Upper lobe of right lung (tissue), 1 donor: ENCODE data around the gene FILIP1. TPM values are rescaled to one million over a fixed set of nuclear protein-coding genes. Genes with fewer than 3 reads are reported as not detected.

Source experiments
- ATAC-seq: fragments of 200-7000 bp; cut with Tn5 transposase; one replicate; pipeline ENCODE4 v1.9.1; 2020; ENCODE audit warnings: mild to moderate bottlenecking, moderate library complexity
- DNase-seq: peaks from one replicate; pipeline ENCODE4 v3.0.0-alpha.2; 2020
- H3K27ac ChIP-seq: fragments of 200-600 bp; one replicate; pipeline ENCODE4 v1.8.0; 2022
- H3K27me3 ChIP-seq: fragments of 200-600 bp; one replicate; pipeline ENCODE4 v1.8.0; 2022; ENCODE audit warnings: mild to moderate bottlenecking
- H3K36me3 ChIP-seq: fragments of 200-600 bp; one replicate; pipeline ENCODE4 v1.8.0; 2022
- H3K4me1 ChIP-seq: fragments of 200-600 bp; one replicate; pipeline ENCODE4 v1.8.0; 2022
- H3K4me3 ChIP-seq: fragments of 200-600 bp; one replicate; pipeline ENCODE4 v1.8.0; 2022; ENCODE audit warnings: mild to moderate bottlenecking
- H3K9me3 ChIP-seq: fragments of 200-600 bp; one replicate; pipeline ENCODE4 v1.8.0; 2022
- CTCF ChIP-seq: fragments of 200-600 bp; IDR thresholded peaks from one replicate; pipeline ENCODE4 v1.8.0; 2022; ENCODE audit warnings: antibody characterized with exemption
- intact Hi-C: fragments of 100-400 bp; cut with DNase I; formaldehyde crosslinking; loops from one replicate; pipeline ENCODE4 v1.11.0; 2022
- total RNA-seq: library from RNA; stranded (reverse); fragmentation: NEBNext Ultra II Directional; extraction: Animal tissue kit (Norgen Biotek cat#: 25700); gene quantifications from one replicate; pipeline ENCODE4 v1.2.1, GENCODE V29; 2021
- donor health status: DM: no; HTN: yes; CAD: no; lungs with severe emphysema.

Gene FILIP1
- total RNA-seq, 1 donor from 2014 or later = 21.6 TPM

DNA sequence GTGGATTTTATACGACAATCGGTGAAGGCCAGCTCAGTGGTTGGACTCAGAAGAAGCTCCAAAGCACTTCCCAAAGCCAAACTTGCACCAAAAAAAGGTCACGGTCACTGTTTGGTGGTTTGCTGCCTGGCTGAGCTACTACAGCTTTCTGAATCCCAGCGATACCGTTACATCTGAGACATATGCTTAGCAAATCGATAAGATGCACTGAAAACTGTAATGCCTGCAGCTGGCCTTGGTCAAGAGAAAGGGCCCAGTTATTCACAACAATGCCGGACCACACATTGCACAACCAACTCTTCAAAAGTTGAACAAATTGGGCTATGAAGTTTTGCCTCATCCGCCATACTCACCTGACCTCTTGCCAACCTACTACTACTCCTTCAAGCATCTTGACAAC lies 70.2 kb downstream of the FILIP1 start:
- intact Hi-C loops = no loop called here
- Histone ChIP-seq H3K27me3 (no peaks in the 10 kb centered on the region), H3K36me3 (no peaks in the 10 kb centered on the region), H3K4me1 (peaks cover 9% of the 10 kb centered on the region), H3K4me3 (no peak overlapping the region), H3K9me3 (no peaks in the 10 kb centered on the region), H3K27ac (no peak overlapping the region)
- DNase-seq (no peak), ATAC-seq (no peak)
- no peak for TF ChIP-seq CTCF

DNA sequence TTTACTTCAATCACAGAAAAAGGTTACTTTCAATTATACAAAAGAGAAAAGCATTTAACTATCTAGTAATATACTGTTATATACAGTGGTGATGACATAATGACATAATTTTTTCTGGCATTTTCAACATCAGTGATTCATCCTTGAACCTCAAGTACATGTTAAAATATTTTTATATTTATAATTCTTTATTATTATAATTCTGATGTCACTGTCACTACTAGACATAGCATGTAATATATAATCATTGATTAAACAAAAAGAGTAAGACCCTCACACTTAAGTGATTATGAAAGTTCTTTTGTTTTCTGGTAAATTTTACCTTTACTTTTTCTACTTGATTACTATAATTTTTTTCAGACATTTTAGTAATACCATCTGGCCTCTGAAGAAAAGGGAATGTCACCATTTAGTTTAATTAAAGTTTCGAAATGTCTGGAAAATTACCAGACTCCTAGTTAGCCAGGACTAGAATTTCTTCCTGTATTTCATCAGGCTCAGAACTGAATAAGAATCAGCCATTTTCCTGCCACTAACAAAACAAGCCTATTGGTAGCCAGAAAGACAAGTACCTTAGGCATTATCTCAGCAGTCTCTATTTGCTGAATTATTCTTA lies 71.5 kb downstream of the FILIP1 start:
- peaks cover 13% of the 10 kb centered on the region for H3K4me1 ChIP-seq
- TF ChIP-seq CTCF = no peak
- intact Hi-C loops = no loop called here
- DNase-seq (no peak), ATAC-seq (no peak)
- no peaks in the 10 kb centered on the region for H3K36me3 ChIP-seq
- no peaks in the 10 kb centered on the region for H3K9me3 ChIP-seq
- H3K27me3 ChIP-seq = no peaks in the 10 kb centered on the region
- H3K27ac ChIP-seq = no peak overlapping the region
- H3K4me3 ChIP-seq = no peak overlapping the region

DNA sequence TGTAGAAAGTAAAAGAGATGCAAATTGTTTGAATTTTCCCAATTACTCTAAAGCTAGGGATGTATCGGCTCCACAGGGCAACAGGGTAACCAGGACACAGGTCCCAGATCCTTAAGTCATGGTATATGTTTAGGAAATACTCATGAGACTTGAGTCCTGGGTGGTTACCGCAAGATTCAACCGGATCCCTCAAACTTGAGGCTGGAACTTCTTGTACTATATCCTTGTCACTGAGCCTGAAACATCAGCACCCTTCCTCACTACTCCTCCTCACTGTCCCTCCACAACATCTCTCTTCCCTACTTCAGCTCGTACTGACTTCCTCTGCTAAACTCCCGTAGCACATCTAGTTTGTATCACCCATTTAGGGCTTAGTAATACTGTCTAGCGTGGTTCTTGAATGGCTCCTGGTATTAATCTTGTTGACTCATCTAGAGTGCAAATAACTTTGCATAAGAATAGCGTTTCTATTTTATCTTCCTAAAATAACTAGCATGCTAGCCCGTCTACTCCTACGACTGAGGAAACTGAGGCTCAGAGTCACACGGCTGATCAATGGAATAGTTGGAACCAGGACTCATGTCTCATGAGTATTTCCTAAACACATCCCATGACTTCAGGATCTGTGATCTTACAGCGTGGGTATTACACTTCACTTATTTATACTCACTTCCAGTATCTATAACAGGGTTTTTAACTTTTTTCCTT lies 72.1 kb downstream of the FILIP1 start:
- Histone ChIP-seq H3K27me3 (no peaks in the 10 kb centered on the region), H3K4me3 (no peak overlapping the region), H3K4me1 (peaks cover 13% of the 10 kb centered on the region), H3K27ac (no peak overlapping the region), H3K9me3 (no peaks in the 10 kb centered on the region), H3K36me3 (no peaks in the 10 kb centered on the region)
- ATAC-seq = no peak
- intact Hi-C loops = no loop called here
- no peak for DNase-seq
- no peak for TF ChIP-seq CTCF

DNA sequence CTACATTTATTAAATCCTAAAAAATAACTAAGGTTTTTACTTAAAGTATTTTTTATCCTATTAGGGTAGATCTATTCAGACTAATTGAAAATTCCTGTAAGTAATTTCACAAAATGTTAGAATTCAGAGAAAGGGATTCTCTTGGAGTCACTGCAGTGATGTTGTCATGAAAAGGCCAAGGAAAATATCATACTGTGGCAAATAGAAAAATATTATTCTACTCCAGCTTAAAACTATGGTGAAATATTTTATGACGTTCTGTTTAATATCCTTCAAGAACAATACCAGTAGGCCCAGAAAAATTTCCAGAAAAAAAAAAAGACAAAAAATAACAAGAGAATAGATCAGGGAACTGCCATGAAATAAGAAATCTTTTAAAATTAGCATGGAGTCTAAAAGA lies 73.6 kb downstream of the FILIP1 start:
- H3K27ac ChIP-seq = no peak overlapping the region
- ATAC-seq = no peak
- intact Hi-C loops = no loop called here

DNA sequence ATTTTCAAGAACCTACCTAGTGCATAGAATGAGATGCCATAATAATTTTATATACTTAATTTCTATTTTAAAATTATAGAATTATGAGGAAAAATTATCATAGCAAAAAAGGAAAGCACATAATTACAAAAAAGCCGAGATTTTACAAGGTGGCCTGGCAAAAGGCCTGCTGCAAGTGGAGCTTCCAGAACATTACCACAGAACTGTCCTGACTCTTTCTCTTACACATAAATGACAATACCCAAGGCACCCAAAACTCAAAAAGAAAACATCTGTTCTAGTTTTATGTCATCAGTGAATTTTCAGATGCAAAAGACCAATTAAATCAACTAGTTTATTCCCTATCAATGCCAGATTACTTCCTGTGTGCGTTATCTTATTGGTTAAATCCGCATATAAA lies 74.2 kb downstream of the FILIP1 start:
- peaks cover 13% of the 10 kb centered on the region for H3K4me1 ChIP-seq
- no peaks in the 10 kb centered on the region for H3K27me3 ChIP-seq
- intact Hi-C loops = no loop called here
- no peak overlapping the region for H3K4me3 ChIP-seq
- no peak for DNase-seq
- H3K9me3 ChIP-seq = no peaks in the 10 kb centered on the region
- no peaks in the 10 kb centered on the region for H3K36me3 ChIP-seq
- TF ChIP-seq CTCF = no peak
- H3K27ac ChIP-seq = no peak overlapping the region
- no peak for ATAC-seq

More for the DNA sequence above, 73.6 kb downstream of the FILIP1 start:
- H3K9me3 ChIP-seq = no peaks in the 10 kb centered on the region
- DNase-seq = no peak
- peaks cover 13% of the 10 kb centered on the region for H3K4me1 ChIP-seq
- TF ChIP-seq CTCF = no peak
- no peak overlapping the region for H3K4me3 ChIP-seq
- H3K36me3 ChIP-seq = no peaks in the 10 kb centered on the region
- H3K27me3 ChIP-seq = no peaks in the 10 kb centered on the region
